ENCODE measurements around the gene FAM241B. TPM values are rescaled to one million over a fixed set of nuclear protein-coding genes. Genes with fewer than 3 reads are reported as not detected.

Gene FAM241B
- polyA plus RNA-seq, 1 of the 3 experiments (the other 2 are of a cell fraction), result 16.0 TPM

DNA sequence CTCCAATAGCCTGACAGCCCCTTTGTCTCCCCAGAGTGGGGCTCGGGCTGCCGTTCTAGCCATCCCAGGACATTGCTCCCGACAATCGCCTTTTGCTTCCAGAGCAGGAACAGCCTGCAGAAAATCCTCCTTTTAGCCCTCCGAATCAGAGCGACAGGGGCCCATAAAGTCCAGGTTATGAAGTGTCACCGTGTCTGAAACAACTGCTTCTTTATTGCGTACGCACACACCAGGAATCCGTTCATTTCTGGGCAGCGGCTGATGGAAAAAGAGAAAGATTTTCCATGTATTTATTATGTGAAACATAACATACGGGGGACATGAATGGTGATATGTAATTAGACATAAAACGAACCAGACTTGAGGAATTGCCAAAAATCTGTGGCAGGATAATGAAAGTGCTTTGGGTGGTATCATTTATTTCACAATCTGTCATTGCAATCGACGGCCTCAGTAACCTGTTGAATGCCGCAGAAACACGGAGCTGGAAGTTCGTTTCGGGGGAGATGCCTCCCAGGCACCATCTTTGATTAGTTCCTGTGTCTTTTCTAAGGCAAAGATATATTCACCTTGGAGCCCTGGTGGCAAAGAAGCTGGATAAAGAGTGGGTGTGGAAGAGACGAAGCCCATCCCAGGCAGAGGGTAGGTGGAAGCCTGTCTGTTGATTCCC, 48.1 kb downstream of the FAM241B start:
- no peak overlapping the region for H3K4me2 ChIP-seq
- H3K9me3 ChIP-seq, result no peaks in the 10 kb centered on the region
- H3K27me3 ChIP-seq (ENCODE audit: insufficient read depth), result peaks cover 63% of the 10 kb centered on the region
- 40% methylated on average over 20 of the region's 20 CpGs for WGBS (ENCODE audit: low lambda C conversion rate)
- no peaks in the 10 kb centered on the region for H3K9me2 ChIP-seq
- no peaks in the 10 kb centered on the region for H4K20me1 ChIP-seq (ENCODE audit: insufficient read depth)
- CTCF ChIA-PET, result interaction anchor here (0.7 to 2.2 kb wide), 4 partner anchors 13 to 269 kb away, joined by 3 to 5 read pairs (median 4); no protein-coding TSS in a partner anchor
- TF ChIP-seq, protein P1, sequence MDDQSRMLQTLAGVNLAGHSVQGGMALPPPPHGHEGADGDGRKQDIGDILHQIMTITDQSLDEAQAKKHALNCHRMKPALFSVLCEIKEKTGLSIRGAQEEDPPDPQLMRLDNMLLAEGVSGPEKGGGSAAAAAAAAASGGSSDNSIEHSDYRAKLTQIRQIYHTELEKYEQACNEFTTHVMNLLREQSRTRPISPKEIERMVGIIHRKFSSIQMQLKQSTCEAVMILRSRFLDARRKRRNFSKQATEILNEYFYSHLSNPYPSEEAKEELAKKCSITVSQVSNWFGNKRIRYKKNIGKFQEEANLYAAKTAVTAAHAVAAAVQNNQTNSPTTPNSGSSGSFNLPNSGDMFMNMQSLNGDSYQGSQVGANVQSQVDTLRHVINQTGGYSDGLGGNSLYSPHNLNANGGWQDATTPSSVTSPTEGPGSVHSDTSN (IDR thresholded peaks at IDR 0.05), result no peak
- TF ChIP-seq CHD2 (IDR thresholded peaks at IDR 0.05; ENCODE audit: low read length, partially characterized antibody) (no peak), YY1 (IDR thresholded peaks at IDR 0.05; ENCODE audit: low read depth) (no peak), EP300 (IDR thresholded peaks at IDR 0.05; ENCODE audit: borderline replicate concordance in 1 of 2, low read depth in 1 of 2, low read length in 1 of 2) (no peak), CTCF (IDR thresholded peaks at IDR 0.05) (no peak), GABPA (IDR thresholded peaks at IDR 0.05; ENCODE audit: low read depth) (no peak), NFIC (IDR thresholded peaks at IDR 0.05; ENCODE audit: borderline replicate concordance) (no peak), GATA2 (CRISPR knock-in tag; IDR thresholded peaks at IDR 0.05) (no peak), TCF12 (IDR thresholded peaks at IDR 0.05) (no peak), RFX5 (IDR thresholded peaks at IDR 0.05; ENCODE audit: low read length) (no peak), USF2 (IDR thresholded peaks at IDR 0.05; ENCODE audit: borderline replicate concordance, low read depth, low read length) (no peak), TEAD4 (IDR thresholded peaks at IDR 0.05; ENCODE audit: borderline replicate concordance, insufficient read depth) (no peak), POLR2AphosphoS5 (IDR thresholded peaks at IDR 0.05; ENCODE audit: low read depth, low read length) (no peak), FOSL2 (IDR thresholded peaks at IDR 0.05; ENCODE audit: borderline replicate concordance, low read depth) (no peak), ELF1 (IDR thresholded peaks at IDR 0.05) (no peak), EZH2phosphoT487 (IDR thresholded peaks at IDR 0.05; ENCODE audit: borderline replicate concordance, low read depth) (no peak)
- TF ChIP-seq, protein P2, sequence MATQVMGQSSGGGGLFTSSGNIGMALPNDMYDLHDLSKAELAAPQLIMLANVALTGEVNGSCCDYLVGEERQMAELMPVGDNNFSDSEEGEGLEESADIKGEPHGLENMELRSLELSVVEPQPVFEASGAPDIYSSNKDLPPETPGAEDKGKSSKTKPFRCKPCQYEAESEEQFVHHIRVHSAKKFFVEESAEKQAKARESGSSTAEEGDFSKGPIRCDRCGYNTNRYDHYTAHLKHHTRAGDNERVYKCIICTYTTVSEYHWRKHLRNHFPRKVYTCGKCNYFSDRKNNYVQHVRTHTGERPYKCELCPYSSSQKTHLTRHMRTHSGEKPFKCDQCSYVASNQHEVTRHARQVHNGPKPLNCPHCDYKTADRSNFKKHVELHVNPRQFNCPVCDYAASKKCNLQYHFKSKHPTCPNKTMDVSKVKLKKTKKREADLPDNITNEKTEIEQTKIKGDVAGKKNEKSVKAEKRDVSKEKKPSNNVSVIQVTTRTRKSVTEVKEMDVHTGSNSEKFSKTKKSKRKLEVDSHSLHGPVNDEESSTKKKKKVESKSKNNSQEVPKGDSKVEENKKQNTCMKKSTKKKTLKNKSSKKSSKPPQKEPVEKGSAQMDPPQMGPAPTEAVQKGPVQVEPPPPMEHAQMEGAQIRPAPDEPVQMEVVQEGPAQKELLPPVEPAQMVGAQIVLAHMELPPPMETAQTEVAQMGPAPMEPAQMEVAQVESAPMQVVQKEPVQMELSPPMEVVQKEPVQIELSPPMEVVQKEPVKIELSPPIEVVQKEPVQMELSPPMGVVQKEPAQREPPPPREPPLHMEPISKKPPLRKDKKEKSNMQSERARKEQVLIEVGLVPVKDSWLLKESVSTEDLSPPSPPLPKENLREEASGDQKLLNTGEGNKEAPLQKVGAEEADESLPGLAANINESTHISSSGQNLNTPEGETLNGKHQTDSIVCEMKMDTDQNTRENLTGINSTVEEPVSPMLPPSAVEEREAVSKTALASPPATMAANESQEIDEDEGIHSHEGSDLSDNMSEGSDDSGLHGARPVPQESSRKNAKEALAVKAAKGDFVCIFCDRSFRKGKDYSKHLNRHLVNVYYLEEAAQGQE (IDR thresholded peaks at IDR 0.05; ENCODE audit: low read depth, low read length), result no peak
- TF ChIP-seq, protein P3, sequence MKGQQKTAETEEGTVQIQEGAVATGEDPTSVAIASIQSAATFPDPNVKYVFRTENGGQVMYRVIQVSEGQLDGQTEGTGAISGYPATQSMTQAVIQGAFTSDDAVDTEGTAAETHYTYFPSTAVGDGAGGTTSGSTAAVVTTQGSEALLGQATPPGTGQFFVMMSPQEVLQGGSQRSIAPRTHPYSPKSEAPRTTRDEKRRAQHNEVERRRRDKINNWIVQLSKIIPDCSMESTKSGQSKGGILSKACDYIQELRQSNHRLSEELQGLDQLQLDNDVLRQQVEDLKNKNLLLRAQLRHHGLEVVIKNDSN (IDR thresholded peaks at IDR 0.05; ENCODE audit: borderline replicate concordance, low read depth), result no peak
- H3K4me1 ChIP-seq (ENCODE audit: control insufficient read depth in 1 of 2, insufficient read depth in 2 of 2, low read depth in 1 of 2, low read length in 1 of 2), result peaks cover 0 to 29% of the 10 kb centered on the region in 2 experiments; a peak in 2 of 4 replicates
- H3F3A ChIP-seq (replicated peaks; ENCODE audit: insufficient read depth), result no peaks in the 10 kb centered on the region
- no peak overlapping the region for H3K9ac ChIP-seq
- no peak overlapping the region for H3K27ac ChIP-seq (ENCODE audit: low read depth in 2 of 2, low read length in 1 of 2)
- no peaks in the 10 kb centered on the region for H3K79me2 ChIP-seq (ENCODE audit: insufficient read depth)
- no peak for DNase-seq
- H3K4me3 ChIP-seq (ENCODE audit: low read depth in 2 of 2, low read length in 1 of 2), result no peak overlapping the region
- POLR2A ChIA-PET, result no interaction called here
- no peaks in the 10 kb centered on the region for H3K36me3 ChIP-seq (replicated peaks in 1 of 2; ENCODE audit: control insufficient read depth in 1 of 2, insufficient read depth in 2 of 2, low read length in 1 of 2)
- no peak overlapping the region for H2AFZ ChIP-seq (ENCODE audit: low read depth)

Data from SK-N-SH (cell line).